Activated CD4-positive, alpha-beta T cell treated with anti-CD3 and anti-CD28 coated beads, Interleukin-2, amount 50 U/mL, for 4 hours (primary cell): Measurements from ENCODE around the gene OSBPL6.
"Not testable (repeated sequence)": the region's sequence is repeated elsewhere in the genome, so short reads cannot be mapped to it uniquely, and the experiment has no call there.

Experiments
- DNase-seq, 2 experiments: peaks; one replicate each; pipeline ENCODE4 v3.0.0-alpha.2; 2020

The OSBPL6 gene

GRCh38 chr2:178414266-178415247 lies 220.2 kb downstream of the OSBPL6 start:
- peak; percentile 61 to 65 for DNase-seq

- no peak for DNase-seq
These were observed 221.7 kb downstream of the OSBPL6 start for GRCh38 chr2:178415979-178416378.

- DNase-seq: no peak
These were observed 223.6 kb downstream of the OSBPL6 start for GRCh38 chr2:178417916-178418315.

- no peak for DNase-seq
These were observed 224.1 kb downstream of the OSBPL6 start for GRCh38 chr2:178418426-178418825.

GRCh38 chr2:178419123-178419522 lies 224.8 kb downstream of the OSBPL6 start:
- no peak for DNase-seq

GRCh38 chr2:178420463-178420999 lies 226.2 kb downstream of the OSBPL6 start:
- no peak for DNase-seq

- DNase-seq: no peak
These were observed 227.8 kb downstream of the OSBPL6 start for GRCh38 chr2:178422097-178422496.

- DNase-seq: not testable (repeated sequence)
These were observed 229.4 kb downstream of the OSBPL6 start for GRCh38 chr2:178423746-178424145.

GRCh38 chr2:178425255-178425827 lies 231.0 kb downstream of the OSBPL6 start:
- no peak for DNase-seq

- DNase-seq: no peak
These were observed 232.1 kb downstream of the OSBPL6 start for GRCh38 chr2:178426388-178426787.

GRCh38 chr2:178427458-178427857 lies 233.1 kb downstream of the OSBPL6 start:
- no peak for DNase-seq

- no peak for DNase-seq
These were observed 234.1 kb downstream of the OSBPL6 start for GRCh38 chr2:178428396-178428806.

GRCh38 chr2:178429336-178429735 lies 235.0 kb downstream of the OSBPL6 start:
- no peak for DNase-seq

GRCh38 chr2:178436662-178437061 lies 242.3 kb downstream of the OSBPL6 start:
- DNase-seq: no peak

- no peak for DNase-seq
These were observed 247.1 kb downstream of the OSBPL6 start for GRCh38 chr2:178441426-178441825.

- no peak for DNase-seq
These were observed 254.8 kb downstream of the OSBPL6 start for GRCh38 chr2:178448968-178449661.

GRCh38 chr2:178449700-178450523 lies 255.6 kb downstream of the OSBPL6 start:
- no peak for DNase-seq

- no peak for DNase-seq
These were observed 256.1 kb downstream of the OSBPL6 start for GRCh38 chr2:178450524-178450773.

- DNase-seq: peak; percentile 94 to 95
These were observed 256.6 kb downstream of the OSBPL6 start, which contains the start of the genes PJVK and PRKRA for GRCh38 chr2:178450774-178451525. PJVK (plus strand) TSS chr2:178451378; CDS start chr2:178453410, 2,032 bp downstream. PRKRA (minus strand) TSS chr2:178451175; CDS start chr2:178451030, 145 bp downstream.

- no peak for DNase-seq
These were observed 258.0 kb downstream of the OSBPL6 start for GRCh38 chr2:178452334-178452733.
